Glutamatergic neuron (in vitro differentiated cells): Measurements from ENCODE around the gene DEPDC7. TPM values are rescaled to one million over a fixed set of nuclear protein-coding genes. Genes with fewer than 3 reads are reported as not detected.
"Not testable (repeated sequence)": the region's sequence is repeated elsewhere in the genome, so short reads cannot be mapped to it uniquely, and the experiment has no call there.

Experiments
- DNase-seq: peaks from one replicate; pipeline ENCODE4 v3.0.0; 2022
- H3K27ac Mint-ChIP-seq: one replicate; pipeline ENCODE4 v1.8.0; 2020; ENCODE audit warnings: mild to moderate bottlenecking, mixed read lengths, inconsistent platforms; ENCODE audit not compliant: unreplicated experiment
- H3K27me3 Mint-ChIP-seq: one replicate; pipeline ENCODE4 v1.8.0; 2020; ENCODE audit warnings: mild to moderate bottlenecking, moderate library complexity, mixed read lengths, inconsistent platforms; ENCODE audit not compliant: unreplicated experiment
- H3K36me3 Mint-ChIP-seq: one replicate; pipeline ENCODE4 v1.8.0; 2020; ENCODE audit warnings: mild to moderate bottlenecking, mixed read lengths, inconsistent platforms; ENCODE audit not compliant: unreplicated experiment
- H3K4me1 Mint-ChIP-seq: one replicate; pipeline ENCODE4 v1.8.0; 2020; ENCODE audit warnings: mild to moderate bottlenecking, low read depth, mixed read lengths, inconsistent platforms; ENCODE audit not compliant: unreplicated experiment
- H3K4me3 Mint-ChIP-seq: one replicate; pipeline ENCODE4 v1.8.0; 2020; ENCODE audit warnings: mild to moderate bottlenecking, mixed read lengths, inconsistent platforms; ENCODE audit not compliant: unreplicated experiment
- H3K9me3 Mint-ChIP-seq: one replicate; pipeline ENCODE4 v1.8.0; 2020; ENCODE audit warnings: mild to moderate bottlenecking, moderate library complexity, mixed read lengths, inconsistent platforms; ENCODE audit not compliant: unreplicated experiment
- CTCF ChIP-seq: fragments of 200-600 bp; sonication (generic); IDR thresholded peaks from one replicate; pipeline ENCODE4 v1.5.0; 2021; ENCODE audit not compliant: partially characterized antibody, unreplicated experiment
- total RNA-seq: library from RNA; stranded (reverse); fragmentation: NEBNext Ultra II Directional; extraction: Animal tissue kit (Norgen Biotek cat#: 25700); gene quantifications from one replicate; pipeline ENCODE4 v1.2.1, GENCODE V29; 2021; ENCODE audit not compliant: unreplicated experiment

Gene DEPDC7
- total RNA-seq, 1 donor from 2014 or later = 28.7 TPM

DNA sequence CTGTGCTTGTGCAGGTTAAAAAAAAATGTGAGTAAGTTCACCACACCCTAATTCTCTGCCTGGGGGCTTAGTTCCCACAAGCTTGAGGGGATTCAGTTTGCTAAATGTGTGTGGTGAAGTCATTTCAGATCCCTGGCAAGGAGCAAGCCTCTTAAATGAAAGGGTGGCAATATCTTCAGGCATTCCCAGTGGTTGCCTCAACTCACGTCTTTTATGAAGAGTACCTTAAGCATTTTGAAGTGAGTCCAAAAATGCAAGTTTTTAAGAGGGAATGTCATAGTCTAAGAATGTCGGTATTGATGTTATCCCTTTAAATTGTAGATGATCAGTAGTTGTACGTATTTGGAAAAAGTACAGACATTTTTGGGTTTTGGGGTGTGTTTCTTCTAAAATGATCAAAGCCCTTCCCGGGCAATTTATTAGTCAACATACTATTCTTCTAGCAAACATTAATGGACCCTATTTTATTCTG is 28.6 kb downstream of the DEPDC7 start:
- peaks cover 6% of the 10 kb centered on the region for H3K27me3 Mint-ChIP-seq
- no peak overlapping the region for H3K4me3 Mint-ChIP-seq
- no peak for DNase-seq
- TF ChIP-seq CTCF = no peak
- peaks cover 5% of the 10 kb centered on the region for H3K36me3 Mint-ChIP-seq
- no peak overlapping the region for H3K27ac Mint-ChIP-seq
- peaks cover 7% of the 10 kb centered on the region for H3K9me3 Mint-ChIP-seq
- peaks cover 8% of the 10 kb centered on the region for H3K4me1 Mint-ChIP-seq

GRCh38 chr11:33045551-33046255 is 30.0 kb downstream of the DEPDC7 start:
- Mint-ChIP-seq H3K27me3 (peaks cover 2% of the 10 kb centered on the region), H3K9me3 (peaks cover 5% of the 10 kb centered on the region), H3K36me3 (peaks cover 5% of the 10 kb centered on the region), H3K4me3 (no peak overlapping the region), H3K4me1 (peaks cover 4% of the 10 kb centered on the region), H3K27ac (no peak overlapping the region)
- DNase-seq = no peak
- no peak for TF ChIP-seq CTCF

DNA sequence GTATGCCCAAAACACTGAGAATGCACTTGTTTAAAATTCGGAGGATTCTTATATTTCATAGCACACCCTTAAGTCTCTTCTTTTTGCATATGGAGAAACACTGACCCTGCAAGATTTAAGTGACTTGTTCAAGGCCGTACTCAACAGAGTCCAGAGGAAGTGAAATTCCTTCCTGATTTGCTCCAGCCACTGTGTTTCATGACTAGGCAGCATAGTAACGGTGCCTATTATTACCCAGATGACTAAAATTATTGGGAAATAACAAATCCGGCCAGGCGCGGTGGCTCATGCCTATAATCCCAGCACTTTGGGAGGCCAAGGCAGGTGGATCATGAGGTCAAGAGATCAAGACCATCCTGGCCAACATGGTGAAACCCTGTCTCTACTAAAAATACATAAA is 33.0 kb downstream of the DEPDC7 start:
- DNase-seq, H3K4me1 Mint-ChIP-seq, H3K9me3 Mint-ChIP-seq, H3K27me3 Mint-ChIP-seq, H3K4me3 Mint-ChIP-seq, H3K27ac Mint-ChIP-seq, H3K36me3 Mint-ChIP-seq: not testable (repeated sequence)

DNA sequence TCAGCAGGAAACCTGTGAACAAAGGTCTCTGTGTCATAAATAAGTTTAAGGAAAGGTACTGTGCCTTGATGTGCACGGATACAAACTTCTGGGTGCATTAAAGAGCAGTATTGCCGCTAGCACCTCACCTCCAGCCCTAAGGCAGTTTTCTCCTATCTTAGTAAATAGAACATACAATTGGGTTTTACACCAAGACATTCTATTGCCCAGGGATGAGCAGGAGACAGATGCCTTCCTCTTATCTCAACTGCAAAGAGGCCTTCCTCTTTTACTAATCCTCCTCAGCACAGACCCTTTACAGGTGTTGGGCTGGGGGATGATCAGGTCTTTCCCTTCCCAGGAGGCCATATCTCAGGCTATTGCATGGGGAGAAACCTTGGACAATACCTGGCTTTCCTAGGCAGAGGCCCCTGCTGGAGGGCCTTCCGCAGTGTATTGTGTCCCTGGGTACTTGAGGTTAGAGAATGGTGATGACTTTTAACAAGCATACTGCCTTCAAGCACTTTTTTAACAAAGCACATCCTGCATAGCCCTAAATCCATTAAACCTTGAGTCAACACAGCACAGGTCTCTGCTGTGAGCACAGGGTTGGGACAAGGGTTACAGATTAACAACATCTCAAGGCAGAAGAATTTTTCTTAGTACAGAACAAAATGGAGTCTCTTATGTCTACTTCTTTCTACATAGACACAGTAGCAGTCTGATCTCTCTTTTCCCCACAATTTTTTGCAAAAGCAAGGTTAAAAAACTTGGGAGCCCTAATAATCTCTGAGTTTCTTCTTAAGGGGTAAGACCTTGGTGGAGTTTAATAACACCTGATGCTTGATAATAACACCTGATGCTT is 34.1 kb downstream of the DEPDC7 start:
- not testable (repeated sequence) for H3K4me1 Mint-ChIP-seq, H3K9me3 Mint-ChIP-seq, H3K27me3 Mint-ChIP-seq, H3K27ac Mint-ChIP-seq, H3K4me3 Mint-ChIP-seq, DNase-seq, H3K36me3 Mint-ChIP-seq

DNA sequence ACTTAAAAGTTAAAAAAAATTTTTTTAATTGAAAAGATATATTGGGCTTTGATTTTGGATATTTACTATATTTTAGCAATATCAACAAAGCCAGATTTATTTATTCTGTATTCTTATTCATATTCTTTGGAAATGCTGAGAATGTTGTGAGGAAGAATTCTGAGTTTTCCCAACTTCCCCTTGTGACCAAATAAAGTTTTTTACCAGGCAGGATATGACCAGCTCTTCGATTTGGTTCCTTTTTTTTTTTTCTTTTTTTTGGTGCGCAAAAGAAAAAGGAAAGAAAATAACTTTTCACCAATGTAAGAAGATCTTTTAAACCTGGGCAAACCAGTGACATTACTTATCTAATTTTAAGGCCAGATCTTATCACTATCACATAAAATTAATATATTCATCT is 36.6 kb downstream of the DEPDC7 start:
- Mint-ChIP-seq H3K36me3 (no peaks in the 10 kb centered on the region), H3K4me3 (no peak overlapping the region), H3K9me3 (no peaks in the 10 kb centered on the region), H3K27me3 (peaks cover 2% of the 10 kb centered on the region), H3K27ac (no peak overlapping the region), H3K4me1 (no peaks in the 10 kb centered on the region)
- DNase-seq = no peak
- no peak for TF ChIP-seq CTCF

- Mint-ChIP-seq H3K27me3 (peaks cover 6% of the 10 kb centered on the region), H3K4me3 (no peak overlapping the region), H3K27ac (no peak overlapping the region), H3K9me3 (peaks cover 2% of the 10 kb centered on the region), H3K36me3 (no peaks in the 10 kb centered on the region), H3K4me1 (no peaks in the 10 kb centered on the region)
- no peak for DNase-seq
- no peak for TF ChIP-seq CTCF
Observed at GRCh38 chr11:33055375-33055774, 39.7 kb downstream of the DEPDC7 start.
